GM19452 (cell line): ENCODE measurements around the gene C17orf67.
"Not testable (repeated sequence)": the region's sequence is repeated elsewhere in the genome, so short reads cannot be mapped to it uniquely, and the experiment has no call there.

Experiments
- ATAC-seq: cut with Tn5 transposase; IDR thresholded peaks from one replicate; pipeline ENCODE4 v1.9.1; 2021; ENCODE audit not compliant: unreplicated experiment

Gene C17orf67

GRCh38 chr17:56779322-56779721 lies 54.4 kb downstream of the C17orf67 start:
- no peak for ATAC-seq

- no peak for ATAC-seq
Measured at GRCh38 chr17:56778898-56779297, 54.8 kb downstream of the C17orf67 start.

- no peak for ATAC-seq
Measured at GRCh38 chr17:56777859-56778258, 55.9 kb downstream of the C17orf67 start.

GRCh38 chr17:56774650-56775049 lies 59.1 kb downstream of the C17orf67 start:
- ATAC-seq: no peak

- no peak for ATAC-seq
Measured at GRCh38 chr17:56773124-56773523, 60.6 kb downstream of the C17orf67 start.

- ATAC-seq: no peak
Measured at GRCh38 chr17:56772442-56772841, 61.3 kb downstream of the C17orf67 start.

GRCh38 chr17:56771975-56772374 lies 61.7 kb downstream of the C17orf67 start:
- ATAC-seq: no peak

- ATAC-seq: no peak
Measured at GRCh38 chr17:56771563-56771962, 62.2 kb downstream of the C17orf67 start.

- ATAC-seq: no peak
Measured at GRCh38 chr17:56770427-56770826, 63.3 kb downstream of the C17orf67 start.

- ATAC-seq: peak; percentile 82
Measured at GRCh38 chr17:56765449-56765848, 68.3 kb downstream of the C17orf67 start.

GRCh38 chr17:56762988-56763387 lies 70.7 kb downstream of the C17orf67 start:
- no peak for ATAC-seq

GRCh38 chr17:56762144-56762543 lies 71.6 kb downstream of the C17orf67 start:
- ATAC-seq: no peak

- no peak for ATAC-seq
Measured at GRCh38 chr17:56761387-56761786, 72.3 kb downstream of the C17orf67 start.

- ATAC-seq: not testable (repeated sequence)
Measured at GRCh38 chr17:56757611-56758010, 76.1 kb downstream of the C17orf67 start.

- no peak for ATAC-seq
Measured at GRCh38 chr17:56756536-56756935, 77.2 kb downstream of the C17orf67 start.

- ATAC-seq: no peak
Measured at GRCh38 chr17:56755310-56755709, 78.4 kb downstream of the C17orf67 start.

GRCh38 chr17:56754523-56755208 lies 79.1 kb downstream of the C17orf67 start:
- no peak for ATAC-seq

GRCh38 chr17:56752263-56752836 lies 81.4 kb downstream of the C17orf67 start:
- no peak for ATAC-seq

GRCh38 chr17:56751145-56751738 lies 82.5 kb downstream of the C17orf67 start:
- no peak for ATAC-seq

- no peak for ATAC-seq
Measured at GRCh38 chr17:56744721-56745120, 89.0 kb downstream of the C17orf67 start.

GRCh38 chr17:56742601-56743000 lies 91.1 kb downstream of the C17orf67 start:
- no peak for ATAC-seq
